Measurements from ENCODE around the gene PLSCR1.
"Not testable (repeated sequence)": the region's sequence is repeated elsewhere in the genome, so short reads cannot be mapped to it uniquely, and the experiment has no call there.

Gene PLSCR1

DNA sequence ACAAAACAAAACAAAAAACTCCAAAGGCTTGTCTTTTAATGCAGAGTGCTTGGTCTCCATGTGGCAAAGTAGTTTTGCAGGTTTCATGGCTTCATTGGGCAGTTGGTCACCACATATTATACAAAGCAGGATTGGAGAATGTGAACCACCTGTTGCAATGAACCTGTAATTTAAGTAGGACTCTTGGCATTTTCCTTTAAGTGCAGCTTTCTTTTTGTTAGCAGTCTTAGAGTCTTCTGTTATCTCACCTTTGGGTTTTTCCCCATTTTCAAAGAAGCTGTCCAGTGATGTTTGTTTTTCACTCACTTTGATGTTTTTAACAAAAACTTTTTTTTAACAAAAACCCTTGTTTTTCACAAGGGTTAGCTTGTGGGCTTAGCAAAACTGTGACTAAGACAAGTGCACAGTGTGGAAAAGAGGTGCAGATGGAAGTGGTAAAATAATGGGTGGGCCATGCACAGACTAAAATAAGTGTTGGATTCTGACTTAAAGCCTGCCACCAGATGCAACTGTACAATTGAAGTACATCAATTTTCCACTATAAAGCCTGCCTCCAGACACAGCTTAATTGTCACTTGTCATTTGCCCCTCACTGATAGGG is 2.9 kb upstream of the PLSCR1 start:
- DNase-seq: no peak

DNA sequence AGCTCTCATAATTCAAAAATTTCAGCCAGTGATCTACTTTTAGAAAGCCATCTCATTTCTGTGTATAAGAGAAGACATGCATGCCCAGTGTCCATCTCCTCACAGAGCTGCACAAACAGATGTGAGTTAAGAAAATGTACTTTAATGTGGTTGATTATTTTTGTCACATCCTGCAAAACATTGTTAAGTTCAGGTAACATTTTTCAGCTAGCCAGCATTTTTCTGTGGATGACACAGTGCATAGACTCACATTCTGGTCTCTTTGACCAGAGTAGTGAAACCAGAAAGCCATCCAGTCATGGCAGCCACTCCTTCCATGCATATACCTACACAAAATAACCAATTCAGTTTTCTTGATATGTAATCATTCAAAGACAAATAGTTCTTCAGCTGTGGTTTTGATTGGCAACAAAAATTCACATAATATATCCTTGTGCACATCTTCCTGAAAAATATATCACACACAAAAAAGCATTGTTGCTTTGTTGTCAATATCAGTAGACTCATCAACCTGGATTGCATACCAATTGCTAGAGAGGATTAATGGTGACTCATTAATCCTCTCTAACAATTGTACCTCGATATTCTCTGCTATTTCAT is 2.1 kb upstream of the PLSCR1 start:
- no peak for DNase-seq

DNA sequence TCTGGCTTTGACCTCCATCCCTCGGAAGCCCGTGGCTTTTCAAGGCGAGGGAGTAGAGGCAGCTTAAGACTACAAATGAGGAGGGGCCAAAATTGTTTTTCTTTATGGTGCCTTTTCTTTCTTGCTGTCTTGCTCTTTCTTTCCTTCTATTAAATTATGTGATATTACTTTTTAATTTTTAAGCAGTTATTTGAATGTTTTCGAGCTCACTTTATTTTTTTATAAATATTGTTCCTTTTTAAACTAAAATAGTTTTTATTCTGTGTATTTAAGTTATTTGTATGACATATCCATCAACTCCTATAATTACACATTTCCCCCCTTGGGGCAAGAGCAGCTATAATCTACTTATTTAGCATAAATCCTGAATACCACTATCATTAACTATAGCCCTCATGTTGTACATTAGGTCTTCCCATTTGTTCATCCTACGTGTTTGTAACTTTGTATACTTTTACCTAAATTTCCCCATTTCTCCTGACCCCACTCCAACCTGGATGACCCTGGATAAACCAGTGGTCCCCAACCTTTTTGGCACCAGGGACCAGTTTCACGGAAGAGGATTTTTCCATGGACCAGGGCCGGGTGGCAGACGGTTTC is 622 bp upstream of the PLSCR1 start:
- DNase-seq: no peak

DNA sequence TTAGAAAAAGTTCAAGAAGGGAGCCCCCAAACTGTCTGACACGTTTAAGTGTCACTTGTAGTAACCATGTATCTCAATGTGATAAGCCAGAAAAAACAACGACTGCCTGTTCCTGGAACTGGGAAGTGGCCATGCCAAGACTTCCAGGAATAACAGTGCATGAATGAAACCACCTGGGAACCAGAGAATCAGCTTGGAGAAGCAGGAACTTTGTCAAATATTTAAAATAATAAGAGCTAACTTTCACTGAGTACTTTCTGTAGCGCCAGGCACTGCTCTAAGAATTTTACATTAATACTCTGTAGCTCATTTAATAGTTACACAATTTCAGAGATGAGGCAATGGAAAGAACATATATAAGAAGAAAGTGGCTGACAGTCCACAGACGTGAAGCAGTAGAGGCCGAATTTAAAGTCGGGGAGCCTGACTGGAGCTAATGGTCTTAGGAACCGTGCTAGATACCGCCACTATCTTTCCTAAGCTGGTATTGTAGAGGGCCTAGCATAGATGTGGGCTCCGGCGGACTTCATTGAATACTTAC is 876 bp downstream of the PLSCR1 start:
- no peak for DNase-seq

GRCh38 chr3:146542978-146543377 is 1.4 kb downstream of the PLSCR1 start:
- DNase-seq: no peak

GRCh38 chr3:146542179-146542578 is 2.2 kb downstream of the PLSCR1 start:
- no peak for DNase-seq

DNA sequence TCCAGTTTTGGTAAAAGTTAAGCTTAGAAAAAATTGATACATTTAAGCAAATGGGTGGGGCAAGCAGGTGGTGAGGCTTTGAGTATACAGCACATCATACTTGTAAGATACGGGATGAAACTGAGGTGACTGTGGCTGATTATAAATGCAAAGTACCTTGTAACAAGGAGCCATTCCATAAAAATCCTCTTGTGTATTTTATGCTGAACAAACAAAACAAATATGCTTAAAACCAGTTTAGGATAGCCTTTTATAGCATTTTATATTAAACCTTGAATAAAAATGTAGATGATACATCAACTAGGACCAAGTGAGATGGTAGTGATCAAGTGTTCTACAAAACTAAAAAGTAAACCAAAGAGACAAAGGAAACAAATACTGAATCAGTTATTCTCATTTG is 3.4 kb downstream of the PLSCR1 start:
- DNase-seq: no peak

DNA sequence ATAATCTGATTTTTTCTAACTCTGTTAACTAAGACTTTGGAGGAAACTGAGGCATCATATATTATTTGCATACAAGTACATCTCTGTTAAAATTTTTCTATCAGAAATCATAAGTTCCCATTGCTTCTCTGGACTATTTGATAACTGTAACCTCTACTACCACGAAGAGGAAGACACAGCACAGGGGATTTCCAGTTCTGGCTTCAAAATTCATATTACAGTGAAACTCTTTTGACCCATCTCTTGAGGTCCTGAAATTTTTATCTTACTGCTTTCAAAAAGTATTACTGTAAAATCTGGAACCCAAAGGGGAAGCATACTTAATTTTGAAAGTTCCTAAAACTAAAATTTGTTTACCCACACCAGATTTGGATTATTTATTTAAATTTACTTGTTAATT is 4.2 kb downstream of the PLSCR1 start:
- DNase-seq: no peak

DNA sequence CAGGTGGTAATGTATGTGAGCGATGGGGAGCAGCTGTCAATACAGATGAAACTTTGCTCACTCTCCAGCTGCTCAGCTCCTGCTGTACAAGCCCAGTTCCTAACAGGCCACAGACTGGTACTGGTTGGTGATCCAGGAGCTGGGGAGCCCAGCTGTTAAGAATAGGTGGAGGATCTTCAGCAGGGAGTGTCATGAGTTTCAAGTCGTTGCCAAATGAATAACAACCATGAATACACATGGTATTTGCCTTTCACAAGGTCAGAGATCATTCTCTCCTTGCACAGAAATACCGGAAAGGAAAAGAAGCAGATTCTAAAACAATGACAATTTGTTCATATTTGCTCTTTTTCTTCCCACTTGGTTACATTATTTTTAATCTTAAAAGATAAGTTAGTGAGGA is 5.1 kb downstream of the PLSCR1 start:
- no peak for DNase-seq

DNA sequence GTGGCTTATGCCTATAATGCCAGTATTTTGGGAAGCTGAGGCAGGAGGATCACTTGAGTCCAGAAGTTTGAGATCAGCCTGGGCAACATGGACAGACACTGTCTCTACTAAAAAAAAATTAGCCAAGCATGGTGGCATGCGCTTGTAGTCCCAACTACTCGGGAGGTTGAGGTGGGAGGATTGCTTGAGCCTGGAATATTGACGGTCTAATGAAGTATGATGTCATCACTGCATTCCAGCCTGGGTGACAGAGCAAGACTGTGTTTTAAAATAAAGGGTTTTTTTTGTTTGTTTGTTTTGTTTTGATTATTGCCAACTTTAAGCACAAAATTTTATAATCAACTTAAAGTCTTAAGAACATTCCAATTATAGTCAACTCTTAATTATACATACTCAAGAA is 6.8 kb downstream of the PLSCR1 start:
- DNase-seq: no peak

DNA sequence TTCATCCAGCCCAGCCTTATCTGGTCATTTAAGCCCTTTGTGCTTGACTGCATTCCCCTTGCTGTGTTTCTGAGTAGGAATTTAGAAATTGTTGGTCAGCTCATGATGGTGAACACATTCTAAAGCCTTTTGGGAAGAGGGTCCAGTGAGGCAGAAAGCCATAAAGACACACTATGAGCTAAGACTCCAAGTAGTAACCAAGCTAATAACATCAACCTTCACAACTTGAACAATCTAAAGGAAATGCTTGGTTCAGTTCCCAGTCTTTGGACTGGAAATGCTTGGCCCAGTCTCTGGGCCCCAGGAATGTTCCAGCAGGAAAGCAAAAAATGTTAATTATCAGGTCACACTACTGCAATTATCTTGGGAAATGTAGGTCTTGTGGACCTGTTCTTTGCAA is 7.7 kb downstream of the PLSCR1 start:
- DNase-seq: no peak

DNA sequence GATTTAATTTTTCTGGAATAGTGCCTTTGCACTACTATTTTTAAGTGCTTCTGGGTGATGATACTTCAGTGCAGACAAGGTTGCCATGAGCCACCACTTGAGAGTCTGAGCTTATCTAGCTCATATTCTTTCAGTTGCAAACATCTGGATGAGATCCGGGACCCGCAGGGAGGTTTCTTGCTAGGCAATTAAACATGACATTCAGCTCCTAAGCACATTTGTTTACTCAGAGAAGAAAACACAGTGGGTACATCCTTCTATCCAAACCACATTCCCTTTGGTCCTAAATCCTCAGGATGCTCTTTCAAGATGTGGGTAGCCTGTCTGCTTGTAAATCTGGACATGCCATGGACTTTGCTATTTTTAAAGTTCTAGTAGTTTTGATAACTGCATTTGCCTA is 12.0 kb downstream of the PLSCR1 start:
- DNase-seq: no peak

GRCh38 chr3:146530609-146531008 is 13.8 kb downstream of the PLSCR1 start:
- DNase-seq: no peak

- no peak for DNase-seq
Measured at GRCh38 chr3:146529021-146529420, 15.4 kb downstream of the PLSCR1 start.

- DNase-seq: no peak
Measured at GRCh38 chr3:146524961-146525360, 19.4 kb downstream of the PLSCR1 start.

- DNase-seq: no peak
Measured at GRCh38 chr3:146523531-146523930, 20.9 kb downstream of the PLSCR1 start.

- DNase-seq: not testable (repeated sequence)
Measured at GRCh38 chr3:146522174-146523158, 21.9 kb downstream of the PLSCR1 start.

- no peak for DNase-seq
Measured at GRCh38 chr3:146521394-146521793, 23.0 kb downstream of the PLSCR1 start.

GRCh38 chr3:146519810-146520209 is 24.6 kb downstream of the PLSCR1 start:
- no peak for DNase-seq

DNA sequence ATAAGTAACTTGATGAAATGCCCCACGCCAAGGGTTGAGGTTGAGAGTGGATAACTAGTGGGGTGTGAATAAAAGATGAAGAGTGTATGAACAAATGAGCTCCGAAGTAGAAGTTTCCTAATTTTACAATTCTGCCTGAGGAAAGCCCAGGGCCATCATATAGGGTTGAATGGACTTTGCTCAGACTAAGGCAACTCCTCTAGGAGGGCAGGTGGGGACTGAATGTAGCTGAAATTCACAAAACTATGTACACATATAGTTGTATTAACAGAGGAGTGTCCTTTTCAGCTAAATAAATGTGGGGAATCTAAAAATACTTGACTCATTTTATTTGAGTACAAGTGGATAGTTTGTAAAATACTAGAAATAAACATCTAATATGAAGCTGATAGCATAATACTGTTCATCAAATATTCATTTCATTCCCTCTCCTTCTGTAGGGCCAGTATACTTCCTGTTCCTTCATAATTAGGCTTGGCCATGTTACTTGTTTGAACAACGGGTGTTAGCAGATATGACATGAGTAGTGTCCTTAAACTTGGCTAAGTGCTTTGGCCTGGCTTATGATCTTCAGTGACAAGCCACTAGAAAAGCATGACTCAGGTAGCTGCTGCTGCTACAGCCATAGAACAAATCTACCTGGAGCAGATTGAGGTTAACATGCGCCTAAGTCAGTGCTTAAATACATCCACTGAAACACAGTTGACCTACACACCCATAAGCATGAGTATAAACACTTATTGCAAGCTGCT is 26.5 kb downstream of the PLSCR1 start:
- no peak for DNase-seq

DNA sequence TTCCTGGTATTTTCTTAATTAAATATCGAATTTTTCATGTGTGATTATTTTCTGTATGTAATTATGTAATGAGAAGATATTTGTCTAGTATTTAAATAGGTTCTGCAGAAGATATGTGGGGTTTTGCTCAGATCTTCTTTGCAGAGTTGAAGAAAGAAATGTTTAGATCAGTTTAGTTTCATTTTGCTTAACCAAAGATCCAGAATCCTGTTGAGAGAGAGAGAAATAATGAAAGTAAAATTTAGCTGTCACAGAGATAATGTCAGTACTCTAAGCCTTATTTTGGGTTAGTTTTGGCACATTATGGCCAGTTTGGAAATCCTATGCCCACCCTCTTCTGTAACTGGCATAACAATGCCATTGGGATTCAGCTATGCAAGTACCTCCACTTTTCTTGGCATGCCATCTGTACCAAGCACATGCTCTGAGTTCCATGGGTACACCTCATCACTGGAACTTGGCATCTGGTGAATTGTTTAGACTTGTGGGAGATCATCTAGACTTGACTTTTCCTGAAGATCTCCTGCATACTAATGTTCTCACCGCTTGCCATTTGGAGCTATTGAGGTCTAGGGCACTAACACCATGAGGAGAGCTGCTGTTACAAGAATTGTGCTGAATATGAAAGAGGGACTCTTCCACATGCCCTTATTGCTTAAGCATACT is 30.9 kb downstream of the PLSCR1 start:
- no peak for DNase-seq
